Glomerular visceral epithelial cell (primary cell): ENCODE data around the gene PARD3.
"Not testable (repeated sequence)": the region's sequence is repeated elsewhere in the genome, so short reads cannot be mapped to it uniquely, and the experiment has no call there.

Experiments used
- DNase-seq: peaks from one replicate; pipeline ENCODE4 v3.0.0-alpha.2; 2016; ENCODE audit errors: extremely low spot score

PARD3 gene

GRCh38 chr10:34297541-34298345, 517.4 kb downstream of the PARD3 start:
- DNase-seq = no peak

GRCh38 chr10:34295142-34295548, 520.0 kb downstream of the PARD3 start:
- peak; percentile 88 for DNase-seq

- no peak for DNase-seq
Measured at GRCh38 chr10:34294137-34294536, 521.0 kb downstream of the PARD3 start.

- no peak for DNase-seq
Measured at GRCh38 chr10:34292675-34293074, 522.4 kb downstream of the PARD3 start.

GRCh38 chr10:34292194-34292565, 522.9 kb downstream of the PARD3 start:
- no peak for DNase-seq

GRCh38 chr10:34291466-34292193, 523.5 kb downstream of the PARD3 start:
- DNase-seq = no peak

GRCh38 chr10:34290412-34291081, 524.5 kb downstream of the PARD3 start:
- peak; percentile 60 for DNase-seq

GRCh38 chr10:34288634-34289033, 526.5 kb downstream of the PARD3 start:
- DNase-seq = no peak

- peak; percentile 10 for DNase-seq
Measured at GRCh38 chr10:34286136-34286739, 528.9 kb downstream of the PARD3 start.

GRCh38 chr10:34281661-34282582, 533.2 kb downstream of the PARD3 start:
- no peak for DNase-seq

GRCh38 chr10:34280599-34281374, 534.3 kb downstream of the PARD3 start:
- DNase-seq = peak; percentile 79

GRCh38 chr10:34275626-34276130, 539.4 kb downstream of the PARD3 start:
- DNase-seq = no peak

- DNase-seq = no peak
Measured at GRCh38 chr10:34274906-34275305, 540.2 kb downstream of the PARD3 start.

- DNase-seq = no peak
Measured at GRCh38 chr10:34273340-34273739, 541.8 kb downstream of the PARD3 start.

GRCh38 chr10:34272316-34272715, 542.8 kb downstream of the PARD3 start:
- DNase-seq = no peak

GRCh38 chr10:34268410-34268809, 546.7 kb downstream of the PARD3 start:
- not testable (repeated sequence) for DNase-seq

- no peak for DNase-seq
Measured at GRCh38 chr10:34262985-34263384, 552.1 kb downstream of the PARD3 start.

- DNase-seq = no peak
Measured at GRCh38 chr10:34260904-34261303, 554.2 kb downstream of the PARD3 start.

- DNase-seq = no peak
Measured at GRCh38 chr10:34256216-34256615, 558.9 kb downstream of the PARD3 start.

- no peak for DNase-seq
Measured at GRCh38 chr10:34255035-34255434, 560.1 kb downstream of the PARD3 start.
